ENCODE data around the gene GRM2. TPM values are rescaled to one million over a fixed set of nuclear protein-coding genes. Genes with fewer than 3 reads are reported as not detected.

Gene GRM2
- total RNA-seq, 2 experiments from 2014 or later: 1.1 to 1.7 TPM

- ChIA-PET POLR2A (interaction anchor here (2.1 to 4.7 kb wide), 3 partner anchors 8 to 180 kb away, joined by 14 to 39 read pairs (median 28); partner anchors contain the start of genes DCAF1 and TEX264), CTCF (interaction anchor here (0.9 to 6.1 kb wide), 17 partner anchors 10 to 1065 kb away, joined by 3 to 206 read pairs (median 14); partner anchors contain the start of genes DCAF1, MAPKAPK3, RAD54L2 and TEX264)
- H3K4me1 Mint-ChIP-seq (ENCODE audit: low read depth): peaks cover 94% of the 10 kb centered on the region
- H3K27me3 Mint-ChIP-seq (ENCODE audit: low read depth): no peaks in the 10 kb centered on the region
- no peaks in the 10 kb centered on the region for H3K9me3 Mint-ChIP-seq (ENCODE audit: insufficient read depth)
- H3K36me3 Mint-ChIP-seq (ENCODE audit: low read depth): peaks cover 63% of the 10 kb centered on the region
- peak overlapping the region; percentile 87 for H3K27ac Mint-ChIP-seq
- ATAC-seq: no peak
- no peak for DNase-seq
- peak overlapping the region; percentile 73 for H3K4me3 Mint-ChIP-seq
Observed at GRCh38 chr3:51680663-51681230, 26.1 kb upstream of the GRM2 start.

- peak; percentile 63 for ATAC-seq
- ChIA-PET POLR2A (interaction anchor here (0.6 to 4.7 kb wide), 5 partner anchors 9 to 181 kb away, joined by 3 to 39 read pairs (median 14); partner anchors contain the start of genes DCAF1 and TEX264), CTCF (interaction anchor here (0.8 to 6.1 kb wide), 28 partner anchors 10 to 1065 kb away, joined by 3 to 206 read pairs (median 6); partner anchors contain the start of genes DCAF1, MAPKAPK3, RAD54L2 and RRP9)
- DNase-seq: peak; percentile 78
- no peaks in the 10 kb centered on the region for H3K9me3 Mint-ChIP-seq (ENCODE audit: insufficient read depth)
- H3K4me1 Mint-ChIP-seq (ENCODE audit: low read depth): peaks cover 94% of the 10 kb centered on the region
- peaks cover 63% of the 10 kb centered on the region for H3K36me3 Mint-ChIP-seq (ENCODE audit: low read depth)
- peak overlapping the region; percentile 73 for H3K4me3 Mint-ChIP-seq
- no peaks in the 10 kb centered on the region for H3K27me3 Mint-ChIP-seq (ENCODE audit: low read depth)
- H3K27ac Mint-ChIP-seq: peak overlapping the region; percentile 87
Observed at GRCh38 chr3:51681453-51681852, 25.4 kb upstream of the GRM2 start.

GRCh38 chr3:51682079-51682478 lies 24.8 kb upstream of the GRM2 start:
- ATAC-seq (peak; percentile 81), DNase-seq (peak; percentile 91)
- no peaks in the 10 kb centered on the region for H3K9me3 Mint-ChIP-seq (ENCODE audit: insufficient read depth)
- H3K4me1 Mint-ChIP-seq (ENCODE audit: low read depth): peaks cover 96% of the 10 kb centered on the region
- POLR2A ChIA-PET: interaction anchor here (1.0 to 4.7 kb wide), 4 partner anchors 10 to 181 kb away, joined by 3 to 39 read pairs (median 21); partner anchors contain the start of genes DCAF1 and TEX264
- peak overlapping the region; percentile 87 for H3K27ac Mint-ChIP-seq
- peak overlapping the region; percentile 73 for H3K4me3 Mint-ChIP-seq
- H3K27me3 Mint-ChIP-seq (ENCODE audit: low read depth): no peaks in the 10 kb centered on the region
- CTCF ChIA-PET: interaction anchor here (0.6 to 6.1 kb wide), 49 partner anchors 9 to 1066 kb away, joined by 3 to 206 read pairs (median 4); partner anchors contain the start of genes DCAF1, MANF, MAPKAPK3 and RAD54L2
- peaks cover 68% of the 10 kb centered on the region for H3K36me3 Mint-ChIP-seq (ENCODE audit: low read depth)

GRCh38 chr3:51682526-51682925 lies 24.3 kb upstream of the GRM2 start:
- POLR2A ChIA-PET: interaction anchor here (1.0 to 4.7 kb wide), 4 partner anchors 10 to 182 kb away, joined by 3 to 39 read pairs (median 21); partner anchors contain the start of genes DCAF1 and TEX264
- Mint-ChIP-seq H3K4me1 (ENCODE audit: low read depth) (peaks cover 98% of the 10 kb centered on the region), H3K27me3 (ENCODE audit: low read depth) (no peaks in the 10 kb centered on the region), H3K36me3 (ENCODE audit: low read depth) (peaks cover 71% of the 10 kb centered on the region), H3K4me3 (peak overlapping the region; percentile 73), H3K27ac (peak overlapping the region; percentile 87), H3K9me3 (ENCODE audit: insufficient read depth) (no peaks in the 10 kb centered on the region)
- DNase-seq (no peak), ATAC-seq (no peak)
- CTCF ChIA-PET: interaction anchor here (0.6 to 6.1 kb wide), 44 partner anchors 9 to 1066 kb away, joined by 3 to 206 read pairs (median 4); partner anchors contain the start of genes DCAF1, MANF, MAPKAPK3 and RAD54L2

GRCh38 chr3:51683566-51683965 lies 23.3 kb upstream of the GRM2 start:
- DNase-seq: no peak
- Mint-ChIP-seq H3K9me3 (ENCODE audit: insufficient read depth) (no peaks in the 10 kb centered on the region), H3K36me3 (ENCODE audit: low read depth) (peaks cover 72% of the 10 kb centered on the region), H3K27me3 (ENCODE audit: low read depth) (no peaks in the 10 kb centered on the region), H3K27ac (peak overlapping the region; percentile 87), H3K4me3 (no peak overlapping the region), H3K4me1 (ENCODE audit: low read depth) (peaks cover 98% of the 10 kb centered on the region)
- CTCF ChIA-PET: interaction anchor here (0.9 to 6.1 kb wide), 6 partner anchors 13 to 258 kb away, joined by 3 to 206 read pairs (median 48); partner anchors contain the start of genes DCAF1, PARP3, RRP9 and TEX264
- POLR2A ChIA-PET: interaction anchor here (1.2 kb wide), 2 partner anchors 11 to 184 kb away, joined by 3 read pairs; partner anchors contain the start of gene DCAF1
- ATAC-seq: no peak

GRCh38 chr3:51684971-51685751 lies 21.7 kb upstream of the GRM2 start:
- Mint-ChIP-seq H3K4me1 (ENCODE audit: low read depth) (peaks cover 92% of the 10 kb centered on the region), H3K27ac (peak overlapping the region; percentile 91), H3K9me3 (ENCODE audit: insufficient read depth) (no peaks in the 10 kb centered on the region), H3K36me3 (ENCODE audit: low read depth) (peaks cover 73% of the 10 kb centered on the region), H3K27me3 (ENCODE audit: low read depth) (no peaks in the 10 kb centered on the region), H3K4me3 (peak overlapping the region; percentile 55)
- ATAC-seq: no peak
- DNase-seq: peak; percentile 37
- POLR2A ChIA-PET: interaction anchor here (0.7 to 1.9 kb wide), 5 partner anchors 13 to 300 kb away, joined by 3 to 5 read pairs (median 3); partner anchors contain the start of genes DCAF1 and MANF
- CTCF ChIA-PET: interaction anchor here (1.0 to 6.1 kb wide), 8 partner anchors 10 to 184 kb away, joined by 3 to 206 read pairs (median 7); partner anchors contain the start of genes DCAF1 and TEX264

- Mint-ChIP-seq H3K36me3 (ENCODE audit: low read depth) (peaks cover 73% of the 10 kb centered on the region), H3K27ac (peak overlapping the region; percentile 91), H3K4me1 (ENCODE audit: low read depth) (peaks cover 88% of the 10 kb centered on the region), H3K27me3 (ENCODE audit: low read depth) (no peaks in the 10 kb centered on the region), H3K9me3 (ENCODE audit: insufficient read depth) (no peaks in the 10 kb centered on the region), H3K4me3 (peak overlapping the region; percentile 55)
- POLR2A ChIA-PET: interaction anchor here (0.7 to 1.9 kb wide), 5 partner anchors 11 to 301 kb away, joined by 3 to 7 read pairs (median 4); partner anchors contain the start of gene MANF
- ATAC-seq (no peak), DNase-seq (peak; percentile 27)
- CTCF ChIA-PET: interaction anchor here (1.0 to 3.4 kb wide), 6 partner anchors 11 to 185 kb away, joined by 5 to 32 read pairs (median 7); partner anchors contain the start of gene DCAF1
Observed at GRCh38 chr3:51686056-51686455, 20.8 kb upstream of the GRM2 start.

- peak overlapping the region; percentile 91 for H3K27ac Mint-ChIP-seq
- DNase-seq: peak; percentile 94
- no peaks in the 10 kb centered on the region for H3K9me3 Mint-ChIP-seq (ENCODE audit: insufficient read depth)
- peak overlapping the region; percentile 55 for H3K4me3 Mint-ChIP-seq
- peak; percentile 81 for ATAC-seq
- POLR2A ChIA-PET: interaction anchor here (0.7 to 1.9 kb wide), 7 partner anchors 12 to 302 kb away, joined by 3 to 7 read pairs (median 4); partner anchors contain the start of genes DCAF1 and MANF
- no peaks in the 10 kb centered on the region for H3K27me3 Mint-ChIP-seq (ENCODE audit: low read depth)
- H3K4me1 Mint-ChIP-seq (ENCODE audit: low read depth): peaks cover 82% of the 10 kb centered on the region
- CTCF ChIA-PET: interaction anchor here (1.0 to 3.4 kb wide), 6 partner anchors 11 to 186 kb away, joined by 5 to 32 read pairs (median 7); partner anchors contain the start of gene DCAF1
- peaks cover 68% of the 10 kb centered on the region for H3K36me3 Mint-ChIP-seq (ENCODE audit: low read depth)
Observed at GRCh38 chr3:51686512-51687215, 20.2 kb upstream of the GRM2 start.

- H3K4me1 Mint-ChIP-seq (ENCODE audit: low read depth): peaks cover 72% of the 10 kb centered on the region
- H3K4me3 Mint-ChIP-seq: peak overlapping the region; percentile 55
- H3K9me3 Mint-ChIP-seq (ENCODE audit: insufficient read depth): no peaks in the 10 kb centered on the region
- peak overlapping the region; percentile 91 for H3K27ac Mint-ChIP-seq
- POLR2A ChIA-PET: interaction anchor here (0.8 to 1.9 kb wide), 5 partner anchors 12 to 303 kb away, joined by 4 to 7 read pairs (median 6); partner anchors contain the start of genes DCAF1 and MANF
- H3K27me3 Mint-ChIP-seq (ENCODE audit: low read depth): no peaks in the 10 kb centered on the region
- DNase-seq: no peak
- no peak for ATAC-seq
- H3K36me3 Mint-ChIP-seq (ENCODE audit: low read depth): peaks cover 64% of the 10 kb centered on the region
- CTCF ChIA-PET: interaction anchor here (3.1 to 3.4 kb wide), 2 partner anchors 18 to 187 kb away, joined by 23 to 32 read pairs; partner anchors contain the start of gene DCAF1
Observed at GRCh38 chr3:51687431-51688205, 19.2 kb upstream of the GRM2 start.

- Mint-ChIP-seq H3K27ac (peak overlapping the region; percentile 91), H3K4me3 (no peak overlapping the region), H3K36me3 (ENCODE audit: low read depth) (peaks cover 59% of the 10 kb centered on the region), H3K4me1 (ENCODE audit: low read depth) (peaks cover 66% of the 10 kb centered on the region), H3K27me3 (ENCODE audit: low read depth) (no peaks in the 10 kb centered on the region), H3K9me3 (ENCODE audit: insufficient read depth) (no peaks in the 10 kb centered on the region)
- ATAC-seq (no peak), DNase-seq (no peak)
- CTCF ChIA-PET: interaction anchor here (2.3 to 3.4 kb wide), 3 partner anchors 19 to 187 kb away, joined by 9 to 32 read pairs (median 23); partner anchors contain the start of gene DCAF1
- POLR2A ChIA-PET: no interaction called here
Observed at GRCh38 chr3:51688206-51688600, 18.7 kb upstream of the GRM2 start.

All from activated CD8-positive, alpha-beta T cell treated with anti-CD3 and anti-CD28 coated beads, Interleukin-2, amount 10 ng/mL, durations not matched to agents 7 days and 5 days (primary cell).